GM10248 (cell line): ENCODE results near the gene LGALS3BP.
"Not testable (repeated sequence)": the region's sequence is repeated elsewhere in the genome, so short reads cannot be mapped to it uniquely, and the experiment has no call there.

ENCODE experiments used
- CTCF ChIA-PET: fragments of 300-600 bp; sonication (Branson Sonifier 250); formaldehyde crosslinking; extraction: SDS; loops from one replicate; lab custom pipeline; 2021; ENCODE audit warnings: antibody characterized with exemption; lab: Yijun Ruan, JAX
- POLR2A ChIA-PET: fragments of 350-650 bp; sonication (Branson Sonifier 250); formaldehyde crosslinking; extraction: SDS; loops from one replicate; lab custom pipeline; 2020; ENCODE audit warnings: antibody characterized with exemption; lab: Yijun Ruan, JAX
- DNase-seq: peaks from one replicate; pipeline ENCODE4 v3.0.0; 2012; ENCODE audit errors: extremely low spot score
- CTCF ChIP-seq: IDR thresholded peaks from 2 replicates; pipeline ENCODE4 v1.5.1; 2012; ENCODE audit warnings: mild to moderate bottlenecking, low read depth; ENCODE audit errors: extremely low read depth, missing control alignments, control extremely low read depth

The LGALS3BP gene

GRCh38 chr17:78950870-78951269, 28.9 kb downstream of the LGALS3BP start:
- ChIA-PET CTCF (interaction anchor here (1.4 to 3.2 kb wide), 2 partner anchors 16 to 20 kb away, joined by 3 to 17 read pairs; no protein-coding TSS in a partner anchor), POLR2A (no interaction called here)
- no peak for TF ChIP-seq CTCF
- DNase-seq: no peak

- DNase-seq: no peak
- ChIA-PET CTCF (interaction anchor here (1.6 to 2.9 kb wide), 2 partner anchors 24 kb away, joined by 4 to 9 read pairs; no protein-coding TSS in a partner anchor), POLR2A (no interaction called here)
- TF ChIP-seq CTCF: no peak
These were observed 32.2 kb downstream of the LGALS3BP start for GRCh38 chr17:78947235-78948149.

GRCh38 chr17:78946631-78947030, 33.1 kb downstream of the LGALS3BP start:
- ChIA-PET POLR2A (no interaction called here), CTCF (interaction anchor here (1.6 kb wide), 1 partner anchor 25 kb away, joined by 4 read pairs; no protein-coding TSS in a partner anchor)
- no peak for DNase-seq
- TF ChIP-seq CTCF: no peak

- no peak for DNase-seq
- POLR2A ChIA-PET: no interaction called here
- TF ChIP-seq CTCF: no peak
- CTCF ChIA-PET: interaction anchor here (1.6 kb wide), 1 partner anchor 25 kb away, joined by 4 read pairs; no protein-coding TSS in a partner anchor
These were observed 33.6 kb downstream of the LGALS3BP start for GRCh38 chr17:78946131-78946530.

- POLR2A ChIA-PET, CTCF ChIA-PET: not testable (repeated sequence)
These were observed 34.3 kb downstream of the LGALS3BP start for GRCh38 chr17:78945455-78945854.

GRCh38 chr17:78944956-78945355, 34.8 kb downstream of the LGALS3BP start:
- CTCF ChIA-PET: no interaction called here
- no peak for DNase-seq
- TF ChIP-seq CTCF: no peak
- POLR2A ChIA-PET: no interaction called here

More at GRCh38 chr17:78945455-78945854, 34.3 kb downstream of the LGALS3BP start:
- DNase-seq: not testable (repeated sequence)

GRCh38 chr17:78944026-78944425, 35.7 kb downstream of the LGALS3BP start:
- ChIA-PET CTCF (interaction anchor here (0.8 to 1.4 kb wide), 2 partner anchors 9 to 27 kb away, joined by 6 read pairs; no protein-coding TSS in a partner anchor), POLR2A (no interaction called here)
- no peak for DNase-seq
- TF ChIP-seq CTCF: no peak
